ENCODE results near the gene HOXC5. TPM values are rescaled to one million over a fixed set of nuclear protein-coding genes. Genes with fewer than 3 reads are reported as not detected.
"Not testable (repeated sequence)": the region's sequence is repeated elsewhere in the genome, so short reads cannot be mapped to it uniquely, and the experiment has no call there.

Gene HOXC5
- polyA plus RNA-seq, 4 donors, result 0.97 to 5.7 (median 2.7) TPM

- no peak for DNase-seq (ENCODE audit: low read depth in 4 of 4, low spot score in 2 of 4)
Measured at GRCh38 chr12:54031480-54031879, 1.4 kb upstream of the HOXC5 start.

- no peak for DNase-seq (ENCODE audit: low read depth in 4 of 4, low spot score in 2 of 4)
Measured at GRCh38 chr12:54032086-54032619, 697 bp upstream of the HOXC5 start.

DNA sequence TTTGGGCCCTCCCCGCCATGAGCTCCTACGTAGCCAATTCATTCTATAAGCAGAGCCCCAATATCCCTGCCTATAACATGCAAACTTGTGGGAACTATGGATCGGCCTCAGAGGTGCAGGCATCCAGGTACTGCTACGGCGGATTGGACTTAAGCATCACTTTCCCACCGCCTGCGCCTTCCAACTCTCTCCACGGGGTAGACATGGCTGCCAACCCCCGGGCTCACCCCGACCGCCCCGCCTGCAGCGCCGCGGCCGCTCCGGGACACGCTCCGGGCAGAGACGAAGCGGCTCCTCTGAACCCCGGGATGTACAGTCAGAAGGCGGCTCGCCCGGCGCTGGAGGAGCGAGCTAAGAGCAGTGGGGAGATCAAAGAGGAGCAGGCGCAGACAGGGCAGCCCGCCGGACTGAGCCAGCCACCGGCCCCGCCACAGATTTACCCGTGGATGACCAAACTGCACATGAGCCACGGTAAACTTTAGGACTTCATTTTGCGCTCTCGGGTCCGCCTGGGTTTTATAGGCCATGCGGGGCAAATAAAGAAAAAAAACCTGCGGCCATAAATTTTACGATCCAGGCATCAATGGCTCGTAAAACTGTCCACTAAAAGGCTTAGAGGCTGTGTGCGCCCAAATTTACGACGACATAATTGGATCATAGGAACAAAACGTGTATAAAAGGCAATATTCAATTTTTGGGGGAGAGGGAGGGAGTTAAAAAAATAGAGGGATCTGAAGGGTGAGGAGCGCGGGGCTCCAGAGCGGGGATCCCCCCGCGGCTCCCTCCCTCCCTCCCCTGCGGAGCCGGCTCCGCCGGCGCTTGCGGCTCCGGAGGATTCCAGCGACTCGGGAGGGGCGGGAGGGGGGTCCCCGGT is 493 bp downstream of the HOXC5 start:
- DNase-seq (ENCODE audit: low read depth in 4 of 4, low spot score in 2 of 4), result no peak

DNA sequence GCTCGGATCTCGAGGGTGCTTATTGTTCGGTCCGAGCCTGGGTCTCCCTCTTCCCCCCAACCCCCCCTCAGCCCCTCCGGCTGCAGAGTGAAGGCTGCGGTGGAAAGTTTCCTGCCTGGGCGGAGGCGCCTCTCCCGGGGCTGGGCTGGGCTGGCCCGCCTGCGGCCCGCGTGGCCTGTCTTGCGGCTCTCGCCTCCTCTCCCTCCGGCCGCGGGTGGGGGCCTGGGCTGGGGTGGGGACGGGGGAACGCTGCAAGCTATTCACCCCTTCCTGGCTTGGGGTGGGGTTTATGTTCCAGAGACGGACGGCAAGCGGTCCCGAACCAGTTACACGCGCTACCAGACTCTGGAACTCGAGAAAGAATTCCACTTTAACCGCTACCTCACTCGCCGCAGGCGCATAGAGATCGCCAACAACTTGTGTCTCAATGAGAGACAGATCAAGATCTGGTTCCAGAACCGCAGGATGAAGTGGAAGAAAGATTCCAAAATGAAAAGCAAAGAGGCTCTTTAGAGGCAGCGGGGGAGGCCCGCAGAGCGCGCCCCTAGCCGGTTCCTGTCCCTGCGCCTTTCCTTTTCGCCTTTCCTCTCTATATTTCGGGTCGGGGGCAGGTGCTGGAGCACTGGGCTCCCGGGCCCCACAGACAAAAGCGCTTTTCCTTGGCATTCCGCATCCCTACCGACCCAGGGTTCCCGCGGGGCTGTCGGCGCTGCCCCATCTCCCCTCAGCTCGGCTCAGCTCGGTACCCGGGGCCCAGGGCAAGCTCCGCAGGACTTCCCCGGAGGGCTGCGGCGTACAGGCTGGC is 1.3 kb downstream of the HOXC5 start:
- no peak for DNase-seq (ENCODE audit: low read depth in 4 of 4, low spot score in 2 of 4)

DNA sequence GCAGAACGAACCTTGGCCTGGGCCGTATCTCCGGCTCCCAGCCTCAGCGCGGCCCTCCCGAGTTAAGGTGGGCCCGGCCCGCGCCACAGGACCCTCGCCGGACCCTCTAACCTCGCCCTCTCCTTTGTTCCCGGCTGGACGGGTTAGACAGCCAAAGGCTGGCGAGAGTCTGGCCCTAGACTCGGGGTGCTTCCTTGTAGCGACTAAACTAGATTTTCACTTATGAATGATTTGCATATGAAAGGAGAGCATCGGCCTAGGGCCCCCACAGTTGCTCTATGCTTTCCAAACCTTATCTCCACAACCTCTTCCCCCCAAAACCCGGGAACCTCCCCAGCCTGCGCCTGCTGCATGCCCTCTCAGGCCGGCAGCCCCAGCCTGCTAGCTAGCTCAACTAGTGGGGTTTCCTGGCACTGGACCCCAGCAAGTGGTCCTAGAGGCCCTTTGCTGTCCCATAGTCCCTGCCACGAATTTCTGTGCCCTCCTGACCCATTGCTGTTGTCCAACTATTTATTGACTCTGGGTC is 2.0 kb downstream of the HOXC5 start:
- DNase-seq (ENCODE audit: low read depth in 4 of 4, low spot score in 2 of 4), result no peak

DNA sequence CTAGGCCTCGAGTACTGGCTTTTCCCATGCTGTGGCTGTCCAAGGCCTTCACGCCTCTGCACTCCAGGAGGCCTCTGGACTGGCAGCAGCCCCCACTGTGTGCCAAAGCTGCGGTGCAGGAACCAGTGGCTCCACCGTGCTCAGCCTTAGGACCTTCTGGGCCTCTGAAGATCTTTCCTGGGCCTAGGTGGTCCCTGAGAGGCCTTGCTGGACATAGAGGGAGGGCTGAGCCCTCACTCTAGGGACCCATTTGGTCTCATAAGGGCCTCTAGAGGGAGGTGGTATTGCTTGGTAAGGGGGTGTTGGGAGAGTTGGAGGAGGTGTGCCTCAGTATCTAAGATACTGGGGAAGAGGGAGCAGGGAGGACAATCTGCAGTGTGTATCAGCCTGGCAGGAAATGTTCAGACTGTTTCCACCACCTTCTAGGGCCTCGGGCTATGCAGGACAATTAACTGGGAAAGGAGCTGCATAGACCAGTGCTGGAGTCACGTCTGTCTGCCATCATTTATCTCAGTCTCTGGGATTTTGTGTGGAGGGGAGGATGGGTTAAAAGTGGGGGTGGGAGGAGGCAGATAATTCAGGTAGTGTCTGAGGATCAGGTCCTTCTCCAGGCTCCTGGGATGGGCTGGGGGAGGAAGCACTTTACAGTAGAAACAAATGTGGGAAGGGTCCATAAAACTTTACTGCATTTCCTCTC is 2.9 kb downstream of the HOXC5 start:
- DNase-seq (ENCODE audit: low read depth in 4 of 4, low spot score in 2 of 4), result no peak

- DNase-seq (ENCODE audit: low read depth in 4 of 4, low spot score in 2 of 4), result no peak
Measured at GRCh38 chr12:54036620-54037359, 3.9 kb downstream of the HOXC5 start.

- no peak for DNase-seq (ENCODE audit: low read depth in 4 of 4, low spot score in 2 of 4)
Measured at GRCh38 chr12:54037360-54038283, 4.8 kb downstream of the HOXC5 start.

GRCh38 chr12:54038284-54038870 is 5.5 kb downstream of the HOXC5 start:
- DNase-seq (ENCODE audit: low read depth in 4 of 4, low spot score in 2 of 4), result no peak

- no peak for DNase-seq (ENCODE audit: low read depth in 4 of 4, low spot score in 2 of 4)
Measured at GRCh38 chr12:54038871-54039414, 6.1 kb downstream of the HOXC5 start.

DNA sequence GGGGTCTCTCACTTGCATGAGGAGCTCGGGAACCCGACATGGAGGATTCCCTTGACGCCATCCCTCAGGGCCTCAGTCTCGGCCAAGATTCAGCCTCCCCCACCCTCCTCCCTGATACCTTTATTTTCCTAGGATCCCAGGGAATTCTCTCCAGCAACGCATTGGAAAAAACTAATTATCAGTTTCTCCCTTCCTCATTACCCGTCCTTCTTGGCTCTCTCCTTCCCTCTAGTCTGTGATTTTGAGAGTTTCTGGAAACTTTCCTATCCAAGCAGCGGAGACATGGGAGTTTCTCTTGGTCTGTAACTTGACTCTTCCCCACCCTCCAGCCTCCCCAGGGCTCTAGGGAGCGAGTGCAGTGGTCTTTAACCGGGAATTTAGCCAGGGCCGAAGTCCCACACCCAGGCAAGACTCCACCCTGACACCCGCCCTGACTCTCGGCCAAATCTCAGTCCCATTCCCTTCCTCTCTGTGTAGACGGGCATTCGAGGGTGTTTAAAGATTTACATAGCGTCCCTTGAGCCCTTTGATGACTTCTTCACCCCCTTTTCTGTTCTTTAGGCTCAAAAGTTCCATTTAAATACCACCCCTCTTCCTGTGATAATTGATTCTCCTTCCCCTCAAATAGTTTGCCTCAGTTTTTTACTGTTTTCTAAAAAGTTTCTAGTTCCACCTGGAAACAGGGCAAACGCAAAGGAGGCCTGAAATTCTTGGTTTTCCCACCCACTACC is 6.7 kb downstream of the HOXC5 start:
- DNase-seq (ENCODE audit: low read depth in 4 of 4, low spot score in 2 of 4), result no peak

- DNase-seq (ENCODE audit: low read depth in 4 of 4, low spot score in 2 of 4), result no peak
Measured at GRCh38 chr12:54040148-54040494, 7.3 kb downstream of the HOXC5 start.

GRCh38 chr12:54040648-54041047 is 7.8 kb downstream of the HOXC5 start:
- DNase-seq (ENCODE audit: low read depth in 4 of 4, low spot score in 2 of 4), result no peak

GRCh38 chr12:54041097-54041690 is 8.3 kb downstream of the HOXC5 start:
- DNase-seq (ENCODE audit: low read depth in 4 of 4, low spot score in 2 of 4), result no peak

DNA sequence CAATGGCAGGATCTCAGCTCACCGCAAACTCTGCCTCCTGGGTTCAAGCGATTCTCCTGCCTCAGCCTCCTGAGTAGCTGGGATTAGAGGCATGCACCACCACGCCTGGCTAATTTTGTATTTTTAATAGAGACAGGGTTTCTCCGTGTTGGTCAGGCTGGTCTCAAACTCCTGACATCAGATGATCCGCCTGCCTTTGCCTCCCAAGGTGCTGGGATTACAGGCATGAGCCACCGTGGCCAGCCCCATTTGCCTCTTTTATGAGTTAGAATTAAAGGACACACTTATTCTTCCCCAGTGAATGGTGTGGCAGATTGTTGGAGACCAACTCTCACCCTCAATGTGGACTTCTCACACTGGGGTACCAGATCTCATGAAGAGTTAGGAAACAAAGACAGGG is 9.2 kb downstream of the HOXC5 start:
- DNase-seq (ENCODE audit: low read depth in 4 of 4, low spot score in 2 of 4), result not testable (repeated sequence)

GRCh38 chr12:54042970-54043853 is 10.4 kb downstream of the HOXC5 start:
- peak in 2 of 4 donors; percentile 58 to 75 for DNase-seq (ENCODE audit: low read depth in 4 of 4, low spot score in 2 of 4)

All from left renal cortex interstitium (tissue), 4 donors.